ENCODE results near the gene ADPRH. TPM values are rescaled to one million over a fixed set of nuclear protein-coding genes. Genes with fewer than 3 reads are reported as not detected.

The ADPRH gene
- total RNA-seq, 4 donors from 2014 or later: 8.7 to 16.0 (median 14.5) TPM

GRCh38 chr3:119599558-119600174 is 20.4 kb downstream of the ADPRH start:
- intact Hi-C loops (cut with DNase I): no loop called here
- Histone ChIP-seq H3K27ac (peak overlapping the region in 1 of 3 donors; percentile 8), H3K4me1 (peaks cover 0 to 9% of the 10 kb centered on the region in 2 donors), H3K4me3 (replicated peaks in 1 of 3) (no peak overlapping the region), H3K27me3 (no peaks in the 10 kb centered on the region), H3K36me3 (no peaks in the 10 kb centered on the region), H3K9me3 (no peaks in the 10 kb centered on the region)
- TF ChIP-seq POLR2A (IDR thresholded peaks at IDR 0.05) (no peak), CTCF (IDR thresholded peaks at IDR 0.05) (no peak)
- DNase-seq: no peak
- 93 to 96% methylated on average over 6 of the region's 6 CpGs for WGBS, 2 donors

GRCh38 chr3:119600732-119601131 is 21.4 kb downstream of the ADPRH start:
- 40 to 43% methylated on average over 3 to 4 of the region's 5 CpGs for WGBS, 2 donors
- H3K4me3 ChIP-seq (replicated peaks in 1 of 3): no peak overlapping the region
- H3K4me1 ChIP-seq: peaks cover 0 to 9% of the 10 kb centered on the region in 2 donors
- intact Hi-C loops (cut with DNase I): no loop called here
- no peaks in the 10 kb centered on the region for H3K27me3 ChIP-seq
- no peaks in the 10 kb centered on the region for H3K36me3 ChIP-seq
- TF ChIP-seq POLR2A (IDR thresholded peaks at IDR 0.05) (no peak), CTCF (IDR thresholded peaks at IDR 0.05) (peak in 4 of 6 experiments; percentile 26 to 68 (median 56))
- no peak overlapping the region for H3K27ac ChIP-seq
- H3K9me3 ChIP-seq: no peaks in the 10 kb centered on the region
- peak; percentile 51 to 54 for DNase-seq

GRCh38 chr3:119601154-119601553 is 21.9 kb downstream of the ADPRH start:
- 77 to 82% methylated on average over 3 of the region's 3 CpGs for WGBS, 2 donors
- DNase-seq: no peak
- H3K9me3 ChIP-seq: no peaks in the 10 kb centered on the region
- H3K4me1 ChIP-seq: peaks cover 0 to 9% of the 10 kb centered on the region in 2 donors
- intact Hi-C loops (cut with DNase I): no loop called here
- no peak overlapping the region for H3K4me3 ChIP-seq (replicated peaks in 1 of 3)
- no peak overlapping the region for H3K27ac ChIP-seq
- TF ChIP-seq CTCF (IDR thresholded peaks at IDR 0.05) (peak in 1 of 6 experiments; percentile 6), POLR2A (IDR thresholded peaks at IDR 0.05) (no peak)
- no peaks in the 10 kb centered on the region for H3K36me3 ChIP-seq
- H3K27me3 ChIP-seq: no peaks in the 10 kb centered on the region

GRCh38 chr3:119602676-119603075 is 23.4 kb downstream of the ADPRH start:
- intact Hi-C loops (cut with DNase I): no loop called here
- Histone ChIP-seq H3K4me3 (replicated peaks in 1 of 3) (no peak overlapping the region), H3K27me3 (no peaks in the 10 kb centered on the region), H3K9me3 (no peaks in the 10 kb centered on the region), H3K36me3 (no peaks in the 10 kb centered on the region), H3K4me1 (peaks cover 0 to 5% of the 10 kb centered on the region in 2 donors), H3K27ac (no peak overlapping the region)
- no peak for DNase-seq
- no peak for TF ChIP-seq CTCF (IDR thresholded peaks at IDR 0.05)
- no peak for TF ChIP-seq POLR2A (IDR thresholded peaks at IDR 0.05)
- WGBS, 2 donors: 58 to 68% methylated on average over 1 of the region's 1 CpG

GRCh38 chr3:119604878-119605277 is 25.6 kb downstream of the ADPRH start:
- no peaks in the 10 kb centered on the region for H3K36me3 ChIP-seq
- TF ChIP-seq CTCF (IDR thresholded peaks at IDR 0.05): no peak
- TF ChIP-seq POLR2A (IDR thresholded peaks at IDR 0.05): no peak
- 78 to 83% methylated on average over 1 of the region's 1 CpG for WGBS, 2 donors
- H3K4me1 ChIP-seq: no peaks in the 10 kb centered on the region
- H3K9me3 ChIP-seq: no peaks in the 10 kb centered on the region
- H3K4me3 ChIP-seq (replicated peaks in 1 of 3): no peak overlapping the region
- DNase-seq: no peak
- no peak overlapping the region for H3K27ac ChIP-seq
- intact Hi-C loops (cut with DNase I): no loop called here
- no peaks in the 10 kb centered on the region for H3K27me3 ChIP-seq

Measured in thyroid gland (tissue), 4 donors.